Calu3 (cell line): ENCODE measurements around the gene DNAJC1. TPM values are rescaled to one million over a fixed set of nuclear protein-coding genes. Genes with fewer than 3 reads are reported as not detected.

Source experiments
- BruUV-seq: library from RNA; stranded (reverse); fragments of 400-500 nt; replicated peaks from 2 replicates; lab custom pipeline; 2021; lab: Mats Ljungman, UMichigan
- CTCF ChIA-PET: fragments of 300-600 bp; sonication (Branson Sonifier 250); formaldehyde crosslinking; loops from one replicate; lab custom pipeline; 2022; ENCODE audit warnings: antibody characterized with exemption; lab: Charles Lee
- DNase-seq: peaks from one replicate; pipeline ENCODE4 v3.0.0; 2022
- H3K27ac Mint-ChIP-seq: one replicate; pipeline ENCODE4 v1.8.0; 2022; ENCODE audit warnings: mixed read lengths; ENCODE audit not compliant: unreplicated experiment
- H3K27me3 Mint-ChIP-seq: one replicate; pipeline ENCODE4 v1.8.0; 2022; ENCODE audit warnings: mixed read lengths; ENCODE audit not compliant: unreplicated experiment
- H3K36me3 Mint-ChIP-seq: one replicate; pipeline ENCODE4 v1.8.0; 2022; ENCODE audit warnings: mild to moderate bottlenecking, moderate library complexity, mixed read lengths; ENCODE audit not compliant: insufficient read depth, unreplicated experiment
- H3K4me1 Mint-ChIP-seq: one replicate; pipeline ENCODE4 v1.8.0; 2022; ENCODE audit warnings: mild to moderate bottlenecking, low read depth, mixed read lengths; ENCODE audit not compliant: unreplicated experiment
- H3K4me3 Mint-ChIP-seq: one replicate; pipeline ENCODE4 v1.8.0; 2022; ENCODE audit warnings: mild to moderate bottlenecking, low read depth, moderate library complexity, mixed read lengths; ENCODE audit not compliant: unreplicated experiment
- H3K9me3 Mint-ChIP-seq: one replicate; pipeline ENCODE4 v1.8.0; 2022; ENCODE audit warnings: low read depth, mixed read lengths; ENCODE audit not compliant: unreplicated experiment
- CTCF ChIP-seq: fragments of 200-600 bp; IDR thresholded peaks from one replicate; pipeline ENCODE4 v1.8.0; 2022; ENCODE audit warnings: antibody characterized with exemption; ENCODE audit not compliant: unreplicated experiment
- intact Hi-C: fragments of 100-400 bp; cut with micrococcal nuclease; formaldehyde crosslinking; loops from one replicate; pipeline ENCODE4 v1.10.0; 2022; ENCODE audit not compliant: unreplicated experiment
- total RNA-seq: library from RNA; stranded (reverse); gene quantifications from 2 replicates; pipeline ENCODE4 v1.2.3, GENCODE V29; 2022

Gene DNAJC1
- total RNA-seq, 1 experiment from 2014 or later: 17.0 TPM

DNA sequence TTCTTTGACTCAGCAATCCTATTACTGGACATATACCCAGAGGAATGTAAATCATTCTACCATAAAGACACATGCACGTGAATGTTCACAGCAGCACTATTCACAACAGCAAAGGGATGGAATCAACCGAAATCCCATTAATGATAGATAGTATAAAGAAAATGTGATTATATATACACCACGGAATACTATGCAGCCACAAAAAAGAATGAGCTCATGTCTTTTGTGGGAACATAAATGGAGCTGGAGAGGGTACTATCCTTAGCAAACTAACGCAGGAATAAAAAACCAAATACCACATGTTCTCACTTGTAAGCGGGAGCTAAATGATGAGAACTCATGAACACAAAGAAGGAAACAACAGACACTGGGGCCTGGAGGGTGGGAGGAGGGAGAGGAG lies 201.9 kb downstream of the DNAJC1 start:
- Mint-ChIP-seq H3K4me1 (no peaks in the 10 kb centered on the region), H3K27me3 (no peaks in the 10 kb centered on the region), H3K4me3 (no peak overlapping the region), H3K36me3 (no peaks in the 10 kb centered on the region), H3K9me3 (no peaks in the 10 kb centered on the region), H3K27ac (no peak overlapping the region)
- no peak for DNase-seq
- TF ChIP-seq CTCF: no peak
- CTCF ChIA-PET: no interaction called here
- intact Hi-C loops: no loop called here
- BruUV-seq: no TSS peak

DNA sequence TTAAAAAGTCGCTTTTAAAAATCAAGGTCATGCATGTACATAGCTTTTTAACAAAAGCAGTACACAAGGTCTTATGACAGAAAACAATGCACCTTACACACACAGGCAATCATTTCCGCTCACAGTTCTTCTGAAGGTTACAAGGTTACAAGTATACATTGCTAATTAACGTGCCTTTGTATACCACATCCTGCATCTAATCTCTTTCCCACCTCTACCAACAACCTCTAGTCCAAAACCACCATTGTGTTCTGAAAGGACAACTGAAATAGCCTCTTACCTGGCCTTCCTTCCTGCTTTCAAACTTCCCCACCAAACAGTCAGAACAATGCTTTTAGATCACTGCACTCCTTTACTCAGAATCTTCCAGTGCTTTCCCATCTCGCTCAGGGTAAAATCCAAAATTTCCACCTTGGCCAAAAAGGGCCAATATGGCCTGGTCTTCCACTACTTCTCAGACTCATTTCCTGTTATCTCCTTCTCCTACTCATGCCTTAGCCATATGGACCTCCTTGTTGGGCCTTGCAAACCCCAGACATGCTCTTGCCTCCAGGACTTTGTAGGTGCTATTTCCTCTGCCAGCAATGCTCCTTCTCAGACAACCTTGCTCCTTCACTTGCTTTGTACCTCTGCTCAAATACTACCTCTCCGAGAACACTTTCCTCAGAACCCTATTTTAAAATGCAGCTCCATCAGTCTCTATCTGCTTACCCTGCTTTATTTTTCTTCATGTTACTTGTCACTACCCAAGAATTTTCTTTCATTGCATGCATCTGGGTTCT lies 205.4 kb downstream of the DNAJC1 start:
- CTCF ChIA-PET: no interaction called here

GRCh38 chr10:21797533-21797932 lies 206.0 kb downstream of the DNAJC1 start:
- no peak overlapping the region for H3K27ac Mint-ChIP-seq
- CTCF ChIA-PET: no interaction called here
- DNase-seq: no peak
- TF ChIP-seq CTCF: no peak
- H3K36me3 Mint-ChIP-seq: no peaks in the 10 kb centered on the region
- no peak overlapping the region for H3K4me3 Mint-ChIP-seq
- intact Hi-C loops: no loop called here
- no peaks in the 10 kb centered on the region for H3K4me1 Mint-ChIP-seq
- no peaks in the 10 kb centered on the region for H3K9me3 Mint-ChIP-seq
- no peaks in the 10 kb centered on the region for H3K27me3 Mint-ChIP-seq
- no TSS peak for BruUV-seq

More for the DNA sequence above, 205.4 kb downstream of the DNAJC1 start:
- no peak overlapping the region for H3K4me3 Mint-ChIP-seq
- H3K4me1 Mint-ChIP-seq: no peaks in the 10 kb centered on the region
- BruUV-seq: no TSS peak
- no peaks in the 10 kb centered on the region for H3K27me3 Mint-ChIP-seq
- no peaks in the 10 kb centered on the region for H3K36me3 Mint-ChIP-seq
- TF ChIP-seq CTCF: no peak
- H3K9me3 Mint-ChIP-seq: no peaks in the 10 kb centered on the region
- intact Hi-C loops: no loop called here
- DNase-seq: no peak
- no peak overlapping the region for H3K27ac Mint-ChIP-seq

DNA sequence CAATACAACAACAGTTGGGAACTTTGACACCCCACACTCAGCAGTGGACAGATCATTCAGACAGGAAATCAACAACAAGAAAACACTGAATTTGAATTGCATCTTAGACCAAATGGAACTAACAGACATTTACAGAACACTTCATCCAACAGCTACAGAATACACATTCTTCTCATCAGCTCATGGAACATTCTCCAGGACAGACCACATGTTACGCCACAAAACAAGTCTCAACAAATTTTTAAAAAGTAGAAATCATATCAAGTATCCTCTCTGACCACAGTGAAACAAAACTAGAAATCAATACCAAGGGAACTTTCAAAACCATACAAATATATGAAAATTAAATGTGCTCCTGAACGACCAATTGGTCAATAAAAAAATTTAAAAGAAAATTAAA lies 212.3 kb downstream of the DNAJC1 start:
- Mint-ChIP-seq H3K4me3 (no peak overlapping the region), H3K27ac (no peak overlapping the region), H3K9me3 (peaks cover 2% of the 10 kb centered on the region), H3K27me3 (no peaks in the 10 kb centered on the region), H3K36me3 (no peaks in the 10 kb centered on the region), H3K4me1 (no peaks in the 10 kb centered on the region)
- intact Hi-C loops: no loop called here
- no peak for DNase-seq
- TF ChIP-seq CTCF: no peak
- CTCF ChIA-PET: no interaction called here
- BruUV-seq: no TSS peak
